ENCODE results near the gene ALDOA. TPM values are rescaled to one million over a fixed set of nuclear protein-coding genes. Genes with fewer than 3 reads are reported as not detected.

The ALDOA gene
- polyA plus RNA-seq, 12 donors = 871 to 3,402 (median 1,561) TPM

DNA sequence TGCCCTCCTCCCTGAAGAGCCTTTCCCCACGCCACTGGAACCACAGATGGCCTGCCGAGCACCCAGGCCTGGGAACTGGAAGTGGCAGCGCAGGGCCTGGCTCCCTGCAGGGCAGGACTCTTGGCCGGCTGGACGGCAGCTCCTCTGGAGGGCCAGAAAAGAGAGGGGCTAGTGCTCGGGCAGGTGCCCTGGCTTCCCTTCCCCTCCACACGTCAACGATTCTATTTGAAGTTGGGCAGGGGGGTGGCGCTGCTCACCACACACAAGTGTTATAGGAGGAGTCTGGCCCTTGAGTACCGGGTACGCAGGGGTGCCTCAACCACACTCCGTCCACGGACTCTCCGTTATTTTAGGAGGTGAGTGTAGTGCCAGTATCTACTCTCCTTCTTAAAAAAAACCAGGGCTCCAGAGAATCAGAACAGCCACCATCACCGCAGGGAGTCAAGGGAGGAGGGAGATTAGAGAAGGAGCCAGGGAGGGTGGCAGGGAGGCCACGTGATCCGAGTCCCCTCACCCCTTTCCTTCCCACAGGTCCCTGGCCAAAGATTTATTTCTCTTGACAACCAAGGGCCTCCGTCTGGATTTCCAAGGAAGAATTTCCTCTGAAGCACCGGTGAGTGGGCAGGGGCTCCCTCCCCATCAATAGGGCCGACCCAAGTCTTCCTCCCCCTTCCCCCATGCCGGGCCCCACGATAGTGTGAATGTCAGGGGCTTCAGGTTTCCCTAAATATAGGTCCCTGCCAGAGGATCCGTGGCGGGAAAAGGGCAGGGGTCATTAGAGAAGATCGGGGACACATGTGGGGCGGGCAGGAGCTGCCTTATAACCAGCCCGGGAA is 1.4 kb upstream of the ALDOA start:
- peak; percentile 59 for DNase-seq

DNA sequence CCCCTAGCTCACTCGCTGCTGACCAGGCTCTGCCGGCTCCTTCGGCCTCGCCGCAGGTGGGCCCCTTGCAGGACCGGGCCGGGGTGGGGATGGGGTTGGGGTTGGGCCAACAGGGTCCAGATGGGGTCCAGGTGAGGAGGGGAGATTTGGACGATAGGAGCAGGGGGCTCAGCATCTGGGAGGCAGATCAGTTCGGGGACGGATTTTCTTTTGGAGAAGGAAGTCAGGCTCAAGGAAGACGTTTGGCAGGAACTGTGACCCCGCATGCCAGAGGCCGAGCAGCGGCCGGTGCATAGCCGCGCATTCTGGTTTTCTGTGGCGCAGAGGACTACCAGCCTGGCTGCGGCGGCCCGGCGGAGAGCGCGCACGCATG is 845 bp upstream of the ALDOA start:
- no peak for DNase-seq

DNA sequence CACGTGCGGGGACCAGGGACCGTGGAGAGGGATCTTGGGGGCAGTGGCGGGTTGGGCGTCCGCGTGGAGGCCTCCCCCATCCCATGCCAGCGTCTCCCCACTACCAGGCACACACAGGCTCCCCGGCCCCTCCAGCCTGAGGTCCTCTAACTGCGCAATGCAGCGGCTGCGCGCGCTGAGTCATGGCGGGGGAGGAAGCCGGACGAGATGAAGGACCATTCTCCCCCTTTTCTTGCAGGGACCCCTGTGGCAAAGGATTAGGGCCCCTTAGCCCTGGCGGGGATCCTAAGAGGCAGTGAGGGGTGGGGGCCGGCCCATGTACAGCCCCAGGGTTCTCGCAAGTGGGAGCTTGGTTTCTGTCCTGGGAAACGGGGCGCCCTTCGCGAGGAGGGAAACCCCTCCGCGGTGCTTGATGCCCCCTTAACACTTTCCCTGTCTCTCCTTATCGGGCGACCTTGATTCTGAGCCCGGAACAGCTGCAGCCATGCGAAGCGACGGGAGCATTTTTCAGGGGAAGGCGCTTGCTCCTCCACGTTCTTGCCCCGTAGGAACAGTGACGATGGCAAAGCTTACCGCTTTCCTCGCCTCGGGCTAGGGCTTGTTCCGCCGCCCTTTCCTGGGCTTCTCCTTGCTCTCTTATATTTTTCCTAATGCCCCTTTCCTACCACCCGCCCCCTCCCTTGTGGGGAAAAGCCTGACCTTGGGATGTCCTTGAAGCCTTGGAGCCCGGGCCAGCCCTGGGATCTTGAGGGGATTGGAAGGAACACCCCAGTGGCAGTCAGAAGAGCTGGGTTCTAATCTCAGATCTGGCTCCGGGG is 592 bp downstream of the ALDOA start:
- DNase-seq = no peak

DNA sequence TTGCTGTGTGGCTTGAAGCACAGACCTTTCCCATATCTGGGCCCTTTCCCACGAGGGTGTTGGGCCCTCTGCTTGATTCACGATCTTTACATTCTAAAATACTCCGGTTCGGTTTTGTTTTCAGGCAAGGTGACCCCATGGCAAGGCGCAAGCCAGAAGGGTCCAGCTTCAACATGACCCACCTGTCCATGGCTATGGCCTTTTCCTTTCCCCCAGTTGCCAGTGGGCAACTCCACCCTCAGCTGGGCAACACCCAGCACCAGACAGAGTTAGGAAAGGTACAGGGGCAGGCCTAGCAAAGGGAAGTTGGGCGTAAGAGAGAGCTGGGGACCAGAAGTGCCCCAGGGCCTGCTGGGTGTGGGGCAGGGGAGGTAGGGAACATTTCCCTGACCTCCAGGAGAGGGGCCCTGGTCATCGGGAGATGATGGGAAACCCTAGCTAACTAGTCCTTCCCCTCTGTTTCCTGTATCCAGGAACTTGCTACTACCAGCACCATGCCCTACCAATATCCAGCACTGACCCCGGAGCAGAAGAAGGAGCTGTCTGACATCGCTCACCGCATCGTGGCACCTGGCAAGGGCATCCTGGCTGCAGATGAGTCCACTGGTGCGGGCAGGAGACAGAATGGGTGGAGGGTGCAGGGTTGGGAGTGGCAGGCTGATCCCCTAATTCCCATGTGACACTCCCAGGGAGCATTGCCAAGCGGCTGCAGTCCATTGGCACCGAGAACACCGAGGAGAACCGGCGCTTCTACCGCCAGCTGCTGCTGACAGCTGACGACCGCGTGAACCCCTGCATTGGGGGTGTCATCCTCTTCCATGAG is 1.4 kb downstream of the ALDOA start:
- DNase-seq = no peak

DNA sequence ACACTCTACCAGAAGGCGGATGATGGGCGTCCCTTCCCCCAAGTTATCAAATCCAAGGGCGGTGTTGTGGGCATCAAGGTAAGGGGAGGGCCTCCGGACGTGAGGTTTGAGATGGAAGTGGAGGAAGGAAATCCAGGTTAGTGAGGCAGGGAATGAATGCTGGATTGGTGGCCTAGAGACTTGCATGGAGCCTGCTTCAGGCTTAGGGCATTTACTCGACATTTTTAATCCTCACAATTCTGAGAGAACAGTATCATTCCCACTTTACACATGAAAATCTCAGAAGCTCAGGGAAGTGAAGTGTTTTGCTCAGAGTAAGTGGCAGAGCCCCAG is 2.0 kb downstream of the ALDOA start:
- DNase-seq = no peak

DNA sequence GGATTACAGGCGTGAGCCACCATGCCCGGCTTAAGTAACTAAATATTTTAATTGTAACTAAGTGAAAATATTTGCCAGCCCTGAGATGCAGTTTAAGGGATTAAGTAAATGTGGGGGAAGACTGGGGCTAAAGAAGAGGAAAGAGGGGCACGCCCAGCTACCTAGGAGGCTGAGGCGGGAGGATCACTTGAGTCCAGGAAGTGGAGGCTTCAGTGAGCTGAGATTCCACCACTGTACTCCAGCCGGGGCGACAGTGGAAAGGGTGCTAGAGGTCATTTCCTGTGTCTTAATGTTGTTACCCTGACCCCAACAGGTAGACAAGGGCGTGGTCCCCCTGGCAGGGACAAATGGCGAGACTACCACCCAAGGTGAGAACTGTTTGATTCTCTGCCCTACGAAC is 2.8 kb downstream of the ALDOA start:
- no peak for DNase-seq

DNA sequence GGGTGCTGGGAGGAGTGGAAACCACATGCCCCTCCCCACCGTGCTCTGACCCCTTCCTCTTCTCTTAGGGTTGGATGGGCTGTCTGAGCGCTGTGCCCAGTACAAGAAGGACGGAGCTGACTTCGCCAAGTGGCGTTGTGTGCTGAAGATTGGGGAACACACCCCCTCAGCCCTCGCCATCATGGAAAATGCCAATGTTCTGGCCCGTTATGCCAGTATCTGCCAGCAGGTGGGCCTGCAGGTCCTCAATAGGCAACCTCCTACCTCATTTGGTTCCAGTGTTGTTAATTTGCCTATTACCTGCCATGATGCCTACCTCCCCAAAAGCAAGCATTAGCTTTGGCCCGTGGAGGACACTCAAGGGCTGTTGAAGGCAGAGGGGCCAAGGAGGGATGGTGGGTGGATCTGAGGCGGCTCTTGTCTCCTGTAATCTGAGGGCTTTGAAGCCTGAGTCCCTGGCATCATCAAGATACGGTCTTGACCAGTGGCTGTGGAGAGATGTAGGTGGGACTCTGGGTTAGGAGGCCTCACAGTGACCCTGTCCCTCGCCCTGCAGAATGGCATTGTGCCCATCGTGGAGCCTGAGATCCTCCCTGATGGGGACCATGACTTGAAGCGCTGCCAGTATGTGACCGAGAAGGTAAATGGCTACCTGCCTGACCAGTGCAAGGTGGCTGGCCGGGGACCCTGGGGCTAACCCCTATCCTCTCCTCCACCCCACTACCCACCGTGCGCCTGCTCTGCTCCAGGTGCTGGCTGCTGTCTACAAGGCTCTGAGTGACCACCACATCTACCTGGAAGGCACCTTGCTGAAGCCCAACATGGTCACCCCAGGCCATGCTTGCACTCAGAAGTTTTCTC is 3.4 kb downstream of the ALDOA start:
- DNase-seq = no peak

DNA sequence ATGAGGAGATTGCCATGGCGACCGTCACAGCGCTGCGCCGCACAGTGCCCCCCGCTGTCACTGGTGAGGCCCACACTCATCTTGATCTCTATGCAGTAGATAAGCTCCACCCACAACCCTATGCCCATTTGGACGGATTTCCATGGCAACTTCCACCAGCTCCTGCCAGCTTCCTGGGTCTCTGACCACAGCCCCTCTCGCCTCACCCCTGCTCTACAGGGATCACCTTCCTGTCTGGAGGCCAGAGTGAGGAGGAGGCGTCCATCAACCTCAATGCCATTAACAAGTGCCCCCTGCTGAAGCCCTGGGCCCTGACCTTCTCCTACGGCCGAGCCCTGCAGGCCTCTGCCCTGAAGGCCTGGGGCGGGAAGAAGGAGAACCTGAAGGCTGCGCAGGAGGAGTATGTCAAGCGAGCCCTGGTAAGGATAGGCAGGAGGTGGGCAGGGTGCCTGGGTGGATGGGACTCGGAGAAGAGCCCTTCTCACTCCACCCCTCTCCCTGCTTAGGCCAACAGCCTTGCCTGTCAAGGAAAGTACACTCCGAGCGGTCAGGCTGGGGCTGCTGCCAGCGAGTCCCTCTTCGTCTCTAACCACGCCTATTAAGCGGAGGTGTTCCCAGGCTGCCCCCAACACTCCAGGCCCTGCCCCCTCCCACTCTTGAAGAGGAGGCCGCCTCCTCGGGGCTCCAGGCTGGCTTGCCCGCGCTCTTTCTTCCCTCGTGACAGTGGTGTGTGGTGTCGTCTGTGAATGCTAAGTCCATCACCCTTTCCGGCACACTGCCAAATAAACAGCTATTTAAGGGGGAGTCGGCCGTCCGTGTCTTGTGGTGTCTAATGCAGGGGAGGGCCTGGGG is 4.3 kb downstream of the ALDOA start:
- no peak for DNase-seq

DNA sequence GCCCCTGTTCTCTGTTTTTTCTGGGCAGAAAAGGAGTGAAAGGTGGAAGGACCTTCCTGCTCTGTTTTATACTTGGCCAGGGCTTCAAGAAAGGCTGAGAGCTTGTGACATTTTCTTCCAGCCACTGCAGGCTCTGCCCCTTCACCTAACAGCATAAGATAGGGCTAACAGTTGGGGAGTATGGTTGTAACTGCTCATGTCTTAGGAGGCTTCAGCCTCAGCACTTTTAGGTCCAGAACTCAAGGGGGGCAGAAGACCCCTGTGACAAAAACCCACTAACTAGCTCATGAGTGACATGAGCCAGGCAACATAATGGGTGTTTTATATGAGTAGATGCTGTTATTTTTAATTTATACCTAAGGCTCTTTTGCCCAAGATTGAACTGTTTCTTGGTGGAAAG is 4.9 kb downstream of the ALDOA start:
- no peak for DNase-seq

DNA sequence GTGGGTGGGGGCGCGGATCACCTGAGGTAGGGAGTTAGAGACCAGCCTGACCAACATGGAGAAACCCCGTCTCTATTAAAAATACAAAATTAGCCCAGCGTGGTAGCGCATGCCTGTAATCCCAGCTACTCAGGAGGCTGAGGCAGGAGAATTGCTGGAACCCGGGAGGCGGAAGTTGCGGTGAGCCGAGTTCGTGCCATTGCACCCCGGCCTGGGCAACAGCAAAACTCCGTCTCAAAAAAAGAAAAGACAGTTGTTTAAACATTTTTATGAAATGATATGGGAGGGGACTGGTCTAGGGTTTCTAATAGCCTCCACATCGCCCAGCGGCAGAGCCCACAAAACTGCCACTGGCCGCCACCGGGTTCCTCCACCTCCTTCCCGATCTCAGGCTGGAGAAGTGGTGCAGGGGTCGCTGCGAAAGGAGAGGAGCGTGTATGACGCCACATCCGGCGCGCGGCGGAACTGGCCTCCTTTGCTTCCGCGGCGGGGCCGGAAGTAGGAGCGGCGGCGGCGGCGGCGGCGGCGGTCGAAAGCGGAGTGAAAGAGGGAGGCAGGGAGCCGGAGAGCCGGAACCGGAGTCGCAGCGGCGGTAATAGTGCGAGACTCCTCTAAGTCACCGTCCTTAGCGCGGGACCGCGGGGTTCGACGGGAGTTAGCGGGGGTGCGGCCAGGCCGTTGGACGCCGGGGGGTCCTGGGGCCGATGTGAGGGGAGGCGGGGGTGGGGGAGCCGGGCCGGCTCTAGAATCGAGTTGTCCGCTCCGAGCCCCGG is 10.1 kb downstream of the ALDOA start, which contains the start of gene PPP4C:
Gene PPP4C, plus strand, starts transcription at position 492 of the 773 bp plus-strand sequence. CDS start 384 bp downstream, outside the sequence.
- peak; percentile 91 for DNase-seq

DNA sequence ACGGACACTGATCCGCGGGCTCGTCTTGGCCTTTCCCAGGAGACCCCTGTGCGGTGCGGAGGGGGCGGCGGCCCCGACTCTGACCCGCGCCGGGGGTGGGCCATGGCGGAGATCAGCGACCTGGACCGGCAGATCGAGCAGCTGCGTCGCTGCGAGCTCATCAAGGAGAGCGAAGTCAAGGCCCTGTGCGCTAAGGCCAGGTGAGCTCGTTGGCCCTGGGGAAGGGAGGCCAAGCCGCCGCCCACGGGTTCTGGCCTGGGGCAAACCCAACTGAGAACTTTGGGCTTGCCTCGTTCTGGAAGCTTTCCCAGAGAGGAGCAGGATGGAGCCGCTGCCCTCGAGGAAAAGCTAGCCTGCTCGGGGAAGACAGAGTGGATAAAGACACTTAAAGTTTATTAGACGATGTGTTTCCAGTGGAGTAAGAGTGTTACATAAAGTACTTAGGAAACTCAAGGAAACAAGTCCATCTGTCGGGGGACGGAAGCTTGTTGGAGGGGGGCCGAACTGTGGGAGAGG is 10.8 kb downstream of the ALDOA start:
- no peak for DNase-seq

DNA sequence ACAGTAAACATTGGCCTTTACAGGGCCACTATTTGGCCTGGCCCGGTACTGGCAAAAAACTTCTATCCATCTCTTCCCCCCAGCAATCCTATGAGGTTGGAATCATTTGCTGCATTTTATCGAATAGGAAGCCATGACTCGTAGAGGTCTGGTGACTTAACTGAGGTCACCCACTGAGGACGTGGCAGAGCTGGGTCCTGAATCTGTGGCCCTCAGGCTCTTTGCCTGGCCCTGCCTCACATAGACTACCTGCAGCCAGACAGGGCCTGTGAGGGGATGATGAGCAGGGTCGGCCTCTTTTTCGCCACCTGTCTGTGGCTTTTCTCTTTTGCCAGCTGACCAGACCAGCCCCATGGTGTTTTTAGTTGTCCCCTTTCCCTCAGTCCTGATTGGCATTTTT is 12.1 kb downstream of the ALDOA start:
- DNase-seq = no peak

DNA sequence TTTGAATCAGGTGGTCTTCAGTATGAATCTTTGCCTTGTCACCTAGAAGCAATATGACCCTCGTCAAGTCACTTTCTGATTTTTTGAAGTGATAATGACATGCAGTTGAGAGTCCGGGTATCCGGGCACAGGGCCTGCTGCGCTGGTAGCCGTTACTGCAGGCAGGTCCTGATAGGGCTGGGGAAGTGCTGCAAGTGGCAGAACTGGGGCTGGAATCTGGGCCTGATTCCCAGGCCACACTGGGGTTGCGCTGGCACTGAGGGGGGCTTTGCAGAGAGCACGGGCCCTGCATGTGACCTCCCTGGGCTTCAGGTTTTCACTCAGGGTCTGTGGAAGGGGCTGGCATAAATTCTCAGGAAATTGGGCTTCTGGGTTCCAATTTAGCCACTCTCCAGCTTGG is 13.2 kb downstream of the ALDOA start:
- no peak for DNase-seq

DNA sequence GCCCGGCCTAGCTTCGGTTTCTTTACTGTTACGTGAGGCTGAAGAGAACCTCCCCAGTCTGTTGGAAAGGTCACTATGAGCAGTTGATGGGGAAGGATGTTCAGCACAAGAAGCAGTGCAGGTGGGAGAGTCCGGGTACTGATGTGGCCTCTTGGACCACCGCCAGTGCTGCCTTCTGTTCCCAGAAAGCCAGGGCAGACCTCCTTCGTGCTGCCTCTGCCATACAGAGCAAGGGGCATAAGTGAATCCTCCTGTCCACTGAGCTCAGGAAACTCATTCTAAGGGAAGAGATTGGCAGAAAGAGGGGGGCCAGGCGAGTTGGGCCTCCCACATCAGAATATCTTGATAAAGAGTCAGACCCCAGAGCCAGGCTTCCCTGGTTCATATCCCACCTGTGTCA is 13.9 kb downstream of the ALDOA start:
- no peak for DNase-seq

DNA sequence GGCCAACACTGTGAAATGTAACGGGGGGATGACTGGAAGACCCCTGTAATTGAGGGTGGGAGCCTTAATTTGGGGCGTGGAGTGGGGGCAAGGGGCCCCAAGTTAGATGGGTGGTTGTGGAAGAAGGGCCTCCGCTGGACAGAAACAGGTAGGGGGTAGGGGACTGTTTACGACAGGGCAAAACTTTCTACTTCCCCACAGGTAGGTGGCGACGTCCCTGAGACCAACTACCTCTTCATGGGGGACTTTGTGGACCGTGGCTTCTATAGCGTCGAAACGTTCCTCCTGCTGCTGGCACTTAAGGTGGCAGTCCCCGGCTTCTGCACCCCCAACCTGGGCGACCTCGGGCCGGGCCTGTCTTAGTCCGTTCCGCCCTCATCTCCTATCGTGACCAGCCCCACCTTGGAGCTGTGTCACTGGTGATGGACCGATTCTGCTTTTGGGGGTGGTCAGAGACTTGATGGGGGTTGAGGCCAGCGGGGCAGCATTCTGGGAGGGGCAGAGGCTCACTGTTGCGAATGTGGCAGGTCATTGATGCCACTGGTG is 17.1 kb downstream of the ALDOA start:
- DNase-seq = no peak

DNA sequence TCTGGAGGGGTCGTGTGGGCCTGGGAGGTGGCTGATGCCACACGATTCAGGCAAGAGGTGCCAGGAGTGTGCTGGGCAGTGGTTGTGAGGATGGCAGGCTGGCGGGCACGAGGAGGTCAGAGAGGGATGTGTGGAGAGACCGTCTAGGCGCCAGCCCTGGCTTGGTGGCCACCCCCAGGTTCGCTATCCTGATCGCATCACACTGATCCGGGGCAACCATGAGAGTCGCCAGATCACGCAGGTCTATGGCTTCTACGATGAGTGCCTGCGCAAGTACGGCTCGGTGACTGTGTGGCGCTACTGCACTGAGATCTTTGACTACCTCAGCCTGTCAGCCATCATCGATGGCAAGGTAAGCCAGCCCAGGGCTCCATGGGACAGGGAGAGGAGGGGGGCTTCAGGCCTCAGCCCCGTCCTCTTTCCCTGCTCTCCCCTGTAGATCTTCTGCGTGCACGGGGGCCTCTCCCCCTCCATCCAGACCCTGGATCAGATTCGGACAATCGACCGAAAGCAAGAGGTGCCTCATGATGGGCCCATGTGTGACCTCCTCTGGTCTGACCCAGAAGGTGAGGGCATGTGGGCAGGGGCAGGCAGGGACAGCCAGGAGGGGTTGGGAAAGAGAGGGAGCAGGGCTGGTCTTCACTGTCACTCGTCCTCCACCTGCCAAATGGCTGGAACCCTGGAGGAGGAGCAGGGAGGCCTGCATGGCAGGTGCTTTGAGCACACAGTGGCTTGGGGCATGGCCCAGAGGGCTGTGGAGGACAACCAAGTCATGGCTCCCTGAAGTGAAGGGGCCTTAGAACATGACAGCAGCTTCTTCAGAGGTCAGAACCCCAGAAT is 17.9 kb downstream of the ALDOA start:
- DNase-seq = no peak

DNA sequence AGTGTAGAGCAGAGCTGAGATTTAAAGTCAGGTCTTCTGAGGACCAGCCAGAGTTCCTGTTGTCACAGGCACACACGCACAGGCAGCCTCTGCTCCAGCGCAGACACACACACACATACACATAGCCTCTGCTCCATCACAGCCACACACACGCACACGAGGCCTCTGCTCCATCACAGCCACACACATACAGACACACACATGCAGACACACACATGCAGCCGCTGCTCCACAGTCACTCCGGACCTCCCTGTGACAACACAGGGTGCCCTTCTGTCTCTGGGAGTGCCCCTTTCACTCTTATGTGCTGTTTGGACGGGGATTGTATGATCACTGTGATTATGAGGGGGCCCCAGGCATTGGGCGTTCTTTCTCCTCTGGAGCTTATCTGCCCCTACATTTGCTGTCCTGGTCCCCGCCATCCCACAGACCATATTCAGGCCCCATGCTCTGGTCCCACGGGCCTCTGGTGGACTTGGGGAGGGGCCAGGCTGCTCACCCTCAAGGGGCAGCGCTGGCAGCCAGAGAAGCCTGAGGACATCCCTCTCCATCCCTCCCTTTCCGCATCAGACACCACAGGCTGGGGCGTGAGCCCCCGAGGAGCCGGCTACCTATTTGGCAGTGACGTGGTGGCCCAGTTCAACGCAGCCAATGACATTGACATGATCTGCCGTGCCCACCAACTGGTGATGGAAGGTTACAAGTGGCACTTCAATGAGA is 18.7 kb downstream of the ALDOA start:
- no peak for DNase-seq
